Fibroblast of mammary gland (primary cell): ENCODE measurements around the gene CEP350.
A peak's percentile ranks its signal among the peaks of the same experiment; 100 is the strongest.

ENCODE experiments used
- DNase-seq: peaks from one replicate; pipeline ENCODE4 v3.0.0-alpha.2; 2010; ENCODE audit warnings: low read depth
- H3K4me3 ChIP-seq: 2 replicates; pipeline ENCODE4 v1.5.1; 2011; ENCODE audit warnings: low read depth, mild to moderate bottlenecking, low read length, moderate library complexity; ENCODE audit not compliant: control insufficient read depth
- CTCF ChIP-seq: conservative IDR thresholded peaks from 2 replicates; pipeline ENCODE4 v1.5.1; 2011; ENCODE audit warnings: low read depth, low read length, inconsistent platforms; ENCODE audit not compliant: control insufficient read depth, insufficient read depth

CEP350 gene

GRCh38 chr1:180150982-180151381, 196.4 kb downstream of the CEP350 start:
- TF ChIP-seq CTCF, result no peak
- peak; percentile 29 for DNase-seq
- no peak overlapping the region for H3K4me3 ChIP-seq

GRCh38 chr1:180151508-180151907, 196.9 kb downstream of the CEP350 start:
- H3K4me3 ChIP-seq, result no peak overlapping the region
- TF ChIP-seq CTCF, result no peak
- peak; percentile 76 for DNase-seq

GRCh38 chr1:180152588-180152987, 198.0 kb downstream of the CEP350 start:
- DNase-seq, result no peak
- no peak overlapping the region for H3K4me3 ChIP-seq
- no peak for TF ChIP-seq CTCF

GRCh38 chr1:180153032-180153431, 198.4 kb downstream of the CEP350 start:
- no peak for TF ChIP-seq CTCF
- H3K4me3 ChIP-seq, result no peak overlapping the region
- DNase-seq, result no peak

GRCh38 chr1:180154003-180154324, 199.4 kb downstream of the CEP350 start:
- no peak for DNase-seq
- no peak for TF ChIP-seq CTCF
- peak overlapping the region; percentile 86 for H3K4me3 ChIP-seq

GRCh38 chr1:180154325-180155181, 199.9 kb downstream of the CEP350 start, which contains the start of gene QSOX1:
Gene QSOX1 (plus strand): TSS chr1:180154869. CDS start chr1:180154908, 39 bp downstream.
- DNase-seq, result peak; percentile 78
- H3K4me3 ChIP-seq, result peak within 1 kb of the TSS; percentile 86
- TF ChIP-seq CTCF, result no peak
